AG04450 (cell line): ENCODE data around the gene PIK3AP1. TPM values are rescaled to one million over a fixed set of nuclear protein-coding genes. Genes with fewer than 3 reads are reported as not detected.
"Not testable (repeated sequence)": the region's sequence is repeated elsewhere in the genome, so short reads cannot be mapped to it uniquely, and the experiment has no call there.

Experiments
- CTCF ChIA-PET: fragments of 300-600, 350-600 bp; formaldehyde crosslinking; extraction: SDS; loops from one replicate; lab custom pipeline; 2022; ENCODE audit warnings: antibody characterized with exemption, inconsistent platforms; lab: Charles Lee
- POLR2A ChIA-PET: fragments of 350-600 bp; formaldehyde crosslinking; extraction: SDS; loops from one replicate; lab custom pipeline; 2021; ENCODE audit warnings: antibody characterized with exemption, inconsistent platforms; lab: Yijun Ruan, JAX
- DNase-seq: peaks from one replicate; pipeline ENCODE4 v3.0.0-alpha.2; 2011; ENCODE audit warnings: low read depth, low spot score
- H3K27ac ChIP-seq: one replicate; pipeline ENCODE4 v1.5.1; 2012; ENCODE audit warnings: low read depth, low read length, control low read depth
- H3K27me3 ChIP-seq: one replicate; pipeline ENCODE4 v1.6.0; 2012; ENCODE audit warnings: low read length; ENCODE audit not compliant: control insufficient read depth, insufficient read depth
- H3K4me3 ChIP-seq: 2 replicates; pipeline ENCODE4 v1.5.1; 2011; ENCODE audit warnings: mild to moderate bottlenecking, low read depth, low read length, control low read depth
- H3K9me3 ChIP-seq: 2 replicates; pipeline ENCODE4 v1.5.1; 2012; ENCODE audit warnings: low read length; ENCODE audit not compliant: control insufficient read depth, insufficient read depth
- polyA plus RNA-seq: library from polyadenylated mRNA; depleted of rRNA; stranded (reverse); fragments of >200 nt; gene quantifications from 2 replicates; pipeline ENCODE4 v1.2.3, GENCODE V29; 2011
- TF ChIP-seq, protein P1 (sequence below): IDR thresholded peaks from 2 replicates; pipeline ENCODE4 v1.5.1; 2011; ENCODE audit warnings: low read depth, low read length, control low read depth, inconsistent platforms

PIK3AP1 gene
- polyA plus RNA-seq, 1 experiment = 0.05 TPM

DNA sequence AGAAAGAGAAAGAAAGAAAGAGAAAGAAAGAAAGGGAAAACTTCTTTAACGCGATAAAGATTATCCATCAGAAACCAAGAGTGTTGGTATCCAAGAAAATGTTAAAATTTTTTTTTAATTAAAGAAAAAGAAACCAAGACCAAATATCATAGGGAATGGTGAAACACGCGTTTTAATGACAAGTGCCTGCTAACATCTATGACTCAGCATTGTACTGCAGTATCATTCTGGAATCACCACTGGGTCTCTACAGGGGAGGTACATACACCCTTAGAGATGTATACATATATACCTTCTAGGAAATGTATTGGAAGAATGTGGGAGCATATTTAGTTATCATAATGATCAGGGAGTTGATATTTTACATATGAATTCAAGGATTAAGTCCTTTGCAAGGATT is 32.1 kb upstream of the PIK3AP1 start:
- Histone ChIP-seq H3K27ac (no peak overlapping the region), H3K4me3 (no peak overlapping the region), H3K9me3 (no peaks in the 10 kb centered on the region; the same call in 1 of the 2 replicates), H3K27me3 (no peaks in the 10 kb centered on the region)
- TF ChIP-seq, protein P1, sequence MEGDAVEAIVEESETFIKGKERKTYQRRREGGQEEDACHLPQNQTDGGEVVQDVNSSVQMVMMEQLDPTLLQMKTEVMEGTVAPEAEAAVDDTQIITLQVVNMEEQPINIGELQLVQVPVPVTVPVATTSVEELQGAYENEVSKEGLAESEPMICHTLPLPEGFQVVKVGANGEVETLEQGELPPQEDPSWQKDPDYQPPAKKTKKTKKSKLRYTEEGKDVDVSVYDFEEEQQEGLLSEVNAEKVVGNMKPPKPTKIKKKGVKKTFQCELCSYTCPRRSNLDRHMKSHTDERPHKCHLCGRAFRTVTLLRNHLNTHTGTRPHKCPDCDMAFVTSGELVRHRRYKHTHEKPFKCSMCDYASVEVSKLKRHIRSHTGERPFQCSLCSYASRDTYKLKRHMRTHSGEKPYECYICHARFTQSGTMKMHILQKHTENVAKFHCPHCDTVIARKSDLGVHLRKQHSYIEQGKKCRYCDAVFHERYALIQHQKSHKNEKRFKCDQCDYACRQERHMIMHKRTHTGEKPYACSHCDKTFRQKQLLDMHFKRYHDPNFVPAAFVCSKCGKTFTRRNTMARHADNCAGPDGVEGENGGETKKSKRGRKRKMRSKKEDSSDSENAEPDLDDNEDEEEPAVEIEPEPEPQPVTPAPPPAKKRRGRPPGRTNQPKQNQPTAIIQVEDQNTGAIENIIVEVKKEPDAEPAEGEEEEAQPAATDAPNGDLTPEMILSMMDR = no peak
- no peak for DNase-seq
- POLR2A ChIA-PET = no interaction called here
- CTCF ChIA-PET = no interaction called here

DNA sequence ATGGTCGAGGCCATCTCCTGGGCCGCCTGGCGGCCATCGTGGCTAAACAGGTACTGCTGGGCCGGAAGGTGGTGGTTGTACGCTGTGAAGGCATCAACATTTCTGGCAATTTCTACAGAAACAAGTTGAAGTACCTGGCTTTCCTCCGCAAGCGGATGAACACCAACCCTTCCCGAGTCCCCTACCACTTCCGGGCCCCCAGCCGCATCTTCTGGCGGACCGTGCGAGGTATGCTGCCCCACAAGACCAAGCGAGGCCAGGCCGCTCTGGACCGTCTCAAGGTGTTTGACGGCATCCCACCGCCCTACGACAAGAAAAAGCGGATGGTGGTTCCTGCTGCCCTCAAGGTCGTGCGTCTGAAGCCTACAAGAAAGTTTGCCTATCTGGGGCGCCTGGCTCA is 30.0 kb upstream of the PIK3AP1 start:
- POLR2A ChIA-PET, H3K9me3 ChIP-seq, CTCF ChIA-PET, H3K27ac ChIP-seq, H3K27me3 ChIP-seq, H3K4me3 ChIP-seq, DNase-seq: not testable (repeated sequence)

DNA sequence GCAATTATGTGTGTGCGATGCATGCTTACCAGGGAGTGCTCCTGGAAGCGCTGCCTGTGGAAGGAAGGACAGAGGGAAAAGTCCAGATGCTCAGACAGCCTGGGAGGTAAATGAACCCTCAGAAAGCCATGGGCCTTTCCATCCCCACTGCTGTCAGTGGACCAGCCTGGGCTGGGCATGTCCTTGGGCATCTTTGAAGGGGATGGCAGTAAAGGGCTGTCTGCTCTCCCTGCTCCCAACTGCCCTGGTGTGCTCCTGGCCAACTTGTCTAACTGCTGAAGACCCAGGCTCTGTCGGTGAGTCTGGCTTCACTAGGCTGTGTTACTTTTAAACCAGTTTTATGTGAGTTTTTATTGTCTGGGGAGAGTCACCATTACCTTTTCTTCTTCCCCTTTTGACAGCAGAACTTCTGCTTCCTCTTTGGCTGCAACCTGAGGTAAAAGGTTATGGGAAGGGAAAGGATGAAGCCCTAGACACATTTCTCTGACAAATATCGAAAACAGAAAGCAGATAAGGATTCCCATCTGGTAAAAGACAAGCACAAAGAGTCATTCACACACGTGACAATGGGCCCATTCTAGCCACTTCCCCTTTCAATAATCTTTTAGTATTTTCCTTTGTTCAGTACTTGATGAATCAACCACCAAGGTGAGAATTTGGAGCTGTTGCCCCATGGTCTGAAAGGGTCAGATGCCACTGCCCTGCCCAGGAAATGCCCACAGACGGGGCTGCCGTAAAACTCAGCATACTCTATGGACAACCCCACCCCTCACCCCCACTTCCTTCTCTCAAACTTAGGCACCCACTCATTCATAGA is 27.6 kb upstream of the PIK3AP1 start:
- no peak overlapping the region for H3K4me3 ChIP-seq
- TF ChIP-seq, protein P1 = no peak
- ChIA-PET POLR2A (no interaction called here), CTCF (no interaction called here)
- DNase-seq = no peak
- no peaks in the 10 kb centered on the region; the same call in 1 of the 2 replicates for H3K9me3 ChIP-seq
- H3K27ac ChIP-seq = no peak overlapping the region
- no peaks in the 10 kb centered on the region for H3K27me3 ChIP-seq

DNA sequence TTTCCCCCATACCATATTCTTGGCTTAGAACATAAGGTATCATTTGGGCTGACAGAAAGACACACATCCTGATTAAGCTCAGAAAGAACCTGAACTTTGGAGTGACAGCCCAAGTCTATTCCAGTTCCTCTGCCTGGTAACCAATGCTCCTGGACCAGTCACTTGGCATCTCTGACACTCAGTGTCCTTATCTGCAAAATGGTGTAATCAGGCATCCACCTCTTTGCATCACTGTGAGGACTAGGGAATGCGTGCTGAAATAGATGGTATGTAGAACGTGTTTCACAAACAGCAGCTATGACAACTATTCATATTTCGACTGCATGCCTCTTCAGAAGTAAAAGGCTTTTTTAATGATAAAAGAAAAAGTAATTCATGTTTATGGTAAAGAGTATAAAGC is 26.2 kb upstream of the PIK3AP1 start:
- H3K27ac ChIP-seq = no peak overlapping the region
- ChIA-PET CTCF (interaction anchor here (0.6 kb wide), 1 partner anchor 463 kb away, joined by 4 read pairs; no protein-coding TSS in a partner anchor), POLR2A (no interaction called here)
- TF ChIP-seq, protein P1 = no peak
- DNase-seq = no peak
- H3K4me3 ChIP-seq = no peak overlapping the region
- H3K27me3 ChIP-seq = no peaks in the 10 kb centered on the region
- no peaks in the 10 kb centered on the region; the same call in 1 of the 2 replicates for H3K9me3 ChIP-seq

DNA sequence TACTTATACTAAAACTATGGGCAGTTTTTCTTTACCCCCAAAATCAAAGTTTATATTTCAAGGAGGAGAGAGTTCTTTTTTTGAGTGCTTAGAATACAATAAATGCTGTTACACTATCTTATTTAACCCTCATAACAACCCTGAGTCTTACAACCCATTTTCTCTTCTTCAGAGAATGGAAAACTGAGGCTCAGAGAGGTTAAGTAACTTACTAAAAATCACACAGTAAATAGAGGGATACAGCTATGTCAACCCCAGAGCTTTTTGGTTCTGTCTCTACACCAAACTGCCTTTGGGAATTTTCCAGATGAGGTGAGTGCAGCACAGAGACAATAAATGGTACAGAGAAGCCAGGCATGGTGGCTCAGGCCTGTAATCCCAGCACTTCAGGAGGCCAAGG is 25.6 kb upstream of the PIK3AP1 start:
- Histone ChIP-seq H3K27ac (no peak overlapping the region), H3K4me3 (no peak overlapping the region), H3K27me3 (no peaks in the 10 kb centered on the region), H3K9me3 (no peaks in the 10 kb centered on the region)
- TF ChIP-seq, protein P1 = no peak
- ChIA-PET CTCF (interaction anchor here (0.6 kb wide), 1 partner anchor 464 kb away, joined by 4 read pairs; no protein-coding TSS in a partner anchor), POLR2A (no interaction called here)
- no peak for DNase-seq
